HG02938 (cell line): ENCODE measurements around the gene PI4KA.
A peak's percentile ranks its signal among the peaks of the same experiment; 100 is the strongest.
"Not testable (repeated sequence)": the region's sequence is repeated elsewhere in the genome, so short reads cannot be mapped to it uniquely, and the experiment has no call there.

ENCODE experiments used
- ATAC-seq: cut with Tn5 transposase; IDR thresholded peaks from one replicate; pipeline ENCODE4 v1.9.1; 2021; ENCODE audit warnings: mild to moderate bottlenecking, moderate library complexity; ENCODE audit not compliant: unreplicated experiment

The PI4KA gene

DNA sequence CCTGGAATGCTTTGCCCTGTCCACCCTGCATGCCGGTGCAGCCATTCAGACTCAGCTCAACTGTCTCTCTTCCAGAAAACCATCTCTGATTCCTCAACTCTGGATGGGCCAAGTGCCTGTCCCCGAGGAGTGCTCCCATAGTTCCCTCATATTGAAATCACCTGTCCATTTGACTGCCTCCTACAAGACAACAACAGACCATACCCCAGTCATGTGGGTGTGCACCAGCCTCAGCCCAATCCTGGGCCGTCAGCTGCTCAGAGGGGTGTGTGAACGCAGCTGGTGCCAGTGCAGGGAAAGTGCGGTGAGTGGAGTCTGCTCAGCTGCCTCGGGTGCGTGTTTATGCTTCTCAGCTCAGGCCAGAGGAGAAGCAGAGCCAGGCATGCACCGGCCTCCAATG is 126.2 kb downstream of the PI4KA start:
- not testable (repeated sequence) for ATAC-seq

DNA sequence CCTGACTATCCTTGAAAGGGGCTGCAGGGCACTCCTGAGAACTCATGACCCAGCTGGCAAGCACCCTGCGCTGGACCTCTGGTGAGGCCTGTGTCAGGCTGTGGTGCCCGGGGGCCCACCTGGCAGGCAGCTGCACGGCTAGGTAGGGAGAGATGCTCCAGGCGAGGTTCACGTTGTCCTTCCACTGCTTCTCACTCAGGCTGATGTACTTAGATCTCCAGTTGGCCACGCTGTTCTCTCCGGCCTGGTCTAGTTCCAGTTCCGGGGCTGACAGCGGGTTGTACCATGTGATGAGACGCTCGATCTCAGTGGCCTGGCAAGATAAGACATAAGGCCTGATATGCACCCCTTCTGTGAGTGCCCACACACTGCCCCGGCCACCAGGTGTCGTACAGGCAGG is 129.4 kb downstream of the PI4KA start:
- ATAC-seq, result no peak

DNA sequence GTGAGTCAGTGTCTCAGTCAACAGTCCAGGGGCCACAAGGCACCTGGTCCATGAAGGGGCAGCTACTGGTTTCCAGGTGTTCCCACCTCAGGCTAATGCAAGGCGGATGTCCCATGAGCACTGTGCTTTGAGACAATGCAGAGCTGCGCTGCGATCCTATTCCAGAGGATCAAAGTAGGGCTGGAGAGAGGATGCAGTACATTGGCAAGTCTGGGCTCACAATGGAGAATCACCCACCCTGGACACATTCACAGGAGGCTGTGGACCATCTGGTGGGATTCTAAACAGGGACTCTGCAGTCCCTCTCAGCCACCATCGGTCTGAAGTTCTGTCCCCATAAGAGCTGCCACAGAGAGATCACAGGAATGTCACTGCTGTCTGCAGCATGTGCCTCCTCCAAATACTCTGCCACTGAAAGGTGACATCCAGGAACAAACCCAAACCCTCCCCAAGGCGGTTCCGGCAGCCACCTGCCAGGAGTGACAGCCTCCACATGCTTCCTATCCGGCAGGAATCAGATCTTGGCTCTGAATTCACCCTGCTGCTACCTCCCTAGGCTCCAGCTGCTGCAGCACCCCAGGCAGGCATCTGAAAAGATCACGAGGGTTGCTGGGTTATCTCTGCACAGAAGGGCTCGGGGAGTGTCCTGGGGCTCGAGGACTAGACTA is 130.0 kb downstream of the PI4KA start:
- no peak for ATAC-seq

GRCh38 chr22:20727118-20728015 is 131.2 kb downstream of the PI4KA start:
- no peak for ATAC-seq

- ATAC-seq, result no peak
Measured at GRCh38 chr22:20725987-20726558, 132.5 kb downstream of the PI4KA start.

GRCh38 chr22:20724676-20725454 is 133.7 kb downstream of the PI4KA start:
- ATAC-seq, result no peak

- no peak for ATAC-seq
Measured at GRCh38 chr22:20721409-20722218, 137.0 kb downstream of the PI4KA start.

GRCh38 chr22:20720692-20721408 is 137.8 kb downstream of the PI4KA start:
- no peak for ATAC-seq

DNA sequence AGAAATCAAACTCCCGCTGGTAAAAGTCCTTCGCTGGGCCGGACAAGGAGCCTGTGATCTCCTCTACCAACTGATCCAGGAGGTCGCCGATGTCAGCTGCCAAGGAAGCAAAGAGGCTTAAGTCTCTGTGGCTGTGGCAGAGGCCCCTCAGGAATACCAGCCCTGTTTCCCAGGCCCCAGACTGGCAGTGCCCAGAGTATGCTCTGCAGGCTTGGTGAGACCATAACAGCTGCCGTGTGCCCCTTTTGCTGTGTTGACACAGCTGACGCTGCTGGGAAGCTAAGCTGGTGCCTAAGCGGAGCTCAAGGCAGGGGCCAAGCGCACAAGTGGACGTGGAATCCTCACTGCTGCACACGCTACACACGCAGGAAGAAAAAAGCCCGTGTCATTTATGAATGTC is 139.9 kb downstream of the PI4KA start:
- ATAC-seq, result not testable (repeated sequence)

GRCh38 chr22:20717981-20718380 is 140.6 kb downstream of the PI4KA start:
- ATAC-seq, result not testable (repeated sequence)

- ATAC-seq, result not testable (repeated sequence)
Measured at GRCh38 chr22:20717213-20717866, 141.3 kb downstream of the PI4KA start.

DNA sequence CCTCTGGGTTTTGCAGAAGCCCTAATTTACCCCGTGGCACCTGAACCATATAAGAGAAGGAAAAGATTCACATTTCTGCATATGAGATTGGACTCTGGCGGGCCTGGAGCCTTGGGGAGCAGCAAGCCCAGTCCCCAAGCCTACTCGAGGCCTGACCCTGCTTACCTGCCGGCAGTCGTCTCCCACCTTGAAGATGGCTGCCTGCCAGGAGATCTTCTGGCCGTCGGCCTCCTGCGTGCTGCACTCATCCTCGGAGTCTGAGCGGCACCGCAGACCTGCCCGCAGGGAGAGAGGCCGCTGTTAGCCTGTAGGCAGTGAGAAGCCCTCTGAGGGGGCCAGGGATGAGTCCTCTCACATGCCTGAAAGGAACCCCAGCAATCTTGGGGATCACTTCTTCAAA is 145.5 kb downstream of the PI4KA start:
- ATAC-seq, result not testable (repeated sequence)

- ATAC-seq, result not testable (repeated sequence)
Measured at GRCh38 chr22:20709966-20710365, 148.6 kb downstream of the PI4KA start.

DNA sequence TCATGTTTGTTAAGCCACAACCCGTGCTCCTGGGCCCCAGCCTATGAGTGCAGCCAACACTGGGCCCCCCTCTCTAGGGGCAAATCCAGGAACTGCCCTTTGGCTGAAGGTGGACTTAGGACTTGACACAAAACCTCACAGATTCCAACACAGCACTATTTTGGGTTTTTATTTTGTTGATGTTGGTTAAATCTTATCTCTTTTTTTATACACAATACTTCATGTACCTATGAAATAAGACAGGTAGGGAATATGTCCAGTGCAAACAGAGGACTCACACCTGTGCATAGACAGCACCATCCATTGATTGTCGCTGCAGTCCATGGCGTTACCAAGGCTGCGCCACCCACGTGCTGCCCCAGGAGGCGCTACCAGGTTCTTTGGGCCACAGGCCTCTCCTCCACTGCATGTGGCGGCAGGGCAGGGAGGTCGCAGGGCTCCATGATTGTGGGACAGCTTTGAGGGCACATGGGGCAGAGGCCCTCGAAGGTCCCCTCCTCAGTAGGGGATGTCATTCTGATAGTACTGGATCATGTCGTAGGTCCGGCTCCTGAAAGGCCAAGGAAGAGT is 151.0 kb downstream of the PI4KA start:
- not testable (repeated sequence) for ATAC-seq

- not testable (repeated sequence) for ATAC-seq
Measured at GRCh38 chr22:20703816-20704609, 154.6 kb downstream of the PI4KA start.

DNA sequence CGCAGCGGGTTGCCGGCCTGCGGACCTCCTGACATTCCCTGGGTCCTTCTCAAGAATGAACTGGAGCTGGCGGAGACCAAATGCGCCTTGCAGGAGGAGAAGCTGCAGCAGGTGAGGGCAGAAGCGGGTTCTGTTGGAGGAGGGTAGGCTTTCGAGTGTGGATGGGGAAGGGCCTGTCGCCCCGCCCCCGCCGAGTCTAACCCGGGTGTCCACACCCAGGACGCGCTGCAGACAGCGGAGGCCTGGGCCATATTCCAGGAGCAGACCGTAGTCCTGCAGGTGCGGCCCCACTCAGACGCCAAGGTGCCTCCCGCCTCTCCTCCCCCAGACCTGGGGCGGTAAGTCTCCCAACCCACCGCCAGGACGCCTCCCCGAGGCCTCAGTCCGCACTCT is 155.2 kb downstream of the PI4KA start:
- peak; percentile 10 for ATAC-seq

GRCh38 chr22:20702546-20703413 is 155.8 kb downstream of the PI4KA start:
- peak; percentile 76 for ATAC-seq
